GM20431 (cell line): ENCODE measurements around the gene RPSA.
"Not testable (repeated sequence)": the region's sequence is repeated elsewhere in the genome, so short reads cannot be mapped to it uniquely, and the experiment has no call there.

Experiments
- in situ Hi-C: fragments of 300-500 bp; cut with MseI, MboI; formaldehyde crosslinking; loops from one replicate; pipeline ENCODE4 v1.15.0; 2020; ENCODE audit warnings: low sequenced_read_pairs; ENCODE audit not compliant: unreplicated experiment

The RPSA gene

DNA sequence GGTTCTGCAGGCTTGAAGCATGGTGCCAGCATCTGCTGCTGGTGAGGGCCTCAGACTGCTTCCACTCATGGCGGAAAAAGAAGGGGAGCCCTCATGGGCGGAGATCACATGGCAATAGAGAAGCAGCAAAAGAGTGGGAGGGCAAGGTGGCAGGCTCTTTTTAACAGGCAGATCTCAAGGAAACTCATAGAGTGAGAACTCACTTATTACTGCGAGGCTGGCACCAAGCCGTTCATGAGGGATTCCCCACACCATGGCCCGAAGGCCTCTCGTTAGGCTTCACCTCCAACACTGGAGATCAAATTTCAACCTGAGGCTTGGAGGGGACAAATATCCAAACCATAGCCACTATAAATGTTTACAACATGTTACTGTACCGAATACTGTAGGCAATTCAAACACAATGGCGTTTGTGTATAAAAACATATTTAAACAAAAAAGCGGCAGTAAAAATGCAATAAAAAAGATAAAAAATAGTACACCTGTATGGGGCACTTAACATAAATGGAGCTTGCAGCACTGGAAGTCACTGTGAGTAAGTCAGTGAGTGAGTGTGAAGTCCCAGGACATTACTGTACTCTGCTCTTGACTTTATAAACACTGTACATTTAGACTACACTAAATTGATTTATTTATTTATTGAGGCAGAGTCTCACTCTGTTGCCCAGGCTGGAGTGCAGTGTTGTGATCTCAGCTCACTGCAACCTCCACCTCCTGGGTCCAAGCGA, 42.1 kb downstream of the RPSA start:
- in situ Hi-C loops, result no loop called here

DNA sequence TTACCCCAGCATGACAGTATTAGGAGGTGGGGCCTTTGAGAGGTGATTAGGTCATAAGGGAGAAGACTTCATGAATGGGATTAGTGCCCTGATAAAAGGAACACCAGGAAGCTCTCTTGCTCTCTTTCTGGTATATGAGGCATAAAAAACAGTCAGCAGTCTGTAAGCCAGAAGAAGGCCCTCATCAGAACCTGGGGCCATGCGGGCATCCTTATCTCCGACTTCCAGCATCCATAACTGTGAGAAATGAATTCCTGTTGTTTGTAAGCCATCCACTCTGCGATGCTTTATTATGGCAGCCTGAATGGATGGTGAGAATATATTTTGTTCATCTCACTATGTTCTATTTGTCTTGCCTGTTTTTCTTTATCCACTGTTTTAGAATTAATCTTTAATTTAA, 43.3 kb downstream of the RPSA start:
- in situ Hi-C loops, result no loop called here

DNA sequence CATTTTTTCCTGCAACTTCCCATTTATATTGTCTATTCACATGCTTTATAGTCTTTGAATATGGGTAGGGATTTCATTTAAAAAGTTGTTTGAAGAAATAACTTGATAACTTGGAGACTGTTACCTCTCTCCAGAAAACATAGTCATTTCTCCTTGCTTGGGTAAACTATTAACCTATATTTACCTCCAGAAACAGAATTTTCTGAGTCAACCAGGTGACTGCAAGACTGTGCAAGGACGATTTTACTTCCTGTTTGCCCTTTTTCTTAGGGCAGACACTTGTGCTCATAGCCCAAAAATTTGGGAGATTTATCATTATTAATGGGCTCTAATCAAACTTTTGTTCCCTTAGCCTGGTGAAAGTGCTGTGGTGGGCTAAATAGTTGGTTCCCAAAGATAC, 46.6 kb downstream of the RPSA start:
- in situ Hi-C loops, result no loop called here

DNA sequence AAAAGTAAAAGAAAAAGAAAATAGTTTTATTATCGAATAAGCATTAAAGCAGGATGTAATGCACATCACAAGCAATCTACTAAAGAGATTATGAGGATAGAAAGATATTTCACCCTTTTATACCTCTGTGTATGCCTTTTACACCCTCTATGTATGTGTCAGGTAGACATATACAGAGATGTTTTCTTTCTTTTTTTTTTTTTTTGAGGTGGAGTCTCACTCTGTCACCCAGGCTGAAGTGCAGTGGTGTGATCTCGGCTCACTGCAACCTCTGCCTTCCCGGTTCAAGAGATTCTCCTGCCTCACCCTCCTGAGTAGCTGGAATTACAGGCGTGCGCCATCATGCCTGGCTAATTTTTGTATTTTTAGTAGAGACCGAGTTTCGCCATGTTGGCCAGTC, 47.4 kb downstream of the RPSA start:
- in situ Hi-C loops, result not testable (repeated sequence)

DNA sequence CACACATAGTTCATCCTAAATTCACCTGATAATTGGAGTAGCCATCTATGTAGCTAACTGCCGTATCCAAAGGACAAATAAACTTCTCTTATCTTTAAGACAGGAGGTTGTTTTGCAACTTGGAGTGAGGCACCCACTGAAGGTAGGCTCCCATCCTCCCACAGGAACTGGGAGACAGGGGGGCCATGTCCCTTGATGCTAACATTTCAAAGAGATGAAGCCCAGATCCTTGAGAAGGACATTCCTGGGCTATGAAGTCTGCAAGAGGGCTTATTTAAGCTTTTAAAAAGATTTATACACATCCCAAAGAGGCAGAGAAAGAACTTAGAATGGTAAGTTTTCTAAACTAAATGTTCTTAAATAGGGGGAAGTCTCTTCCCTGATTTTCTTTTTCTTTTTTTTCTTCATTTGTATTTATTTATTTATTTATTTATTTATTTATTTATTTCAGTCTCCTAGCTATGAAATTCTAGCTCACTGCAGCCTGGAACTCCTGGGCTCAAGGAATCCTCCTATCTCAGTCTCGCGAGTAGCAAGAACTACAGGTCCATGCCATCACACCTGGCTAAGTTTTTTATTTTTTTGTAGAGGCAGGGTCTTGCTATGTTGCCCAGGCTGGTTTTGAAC, 48.2 kb downstream of the RPSA start:
- in situ Hi-C loops, result no loop called here

DNA sequence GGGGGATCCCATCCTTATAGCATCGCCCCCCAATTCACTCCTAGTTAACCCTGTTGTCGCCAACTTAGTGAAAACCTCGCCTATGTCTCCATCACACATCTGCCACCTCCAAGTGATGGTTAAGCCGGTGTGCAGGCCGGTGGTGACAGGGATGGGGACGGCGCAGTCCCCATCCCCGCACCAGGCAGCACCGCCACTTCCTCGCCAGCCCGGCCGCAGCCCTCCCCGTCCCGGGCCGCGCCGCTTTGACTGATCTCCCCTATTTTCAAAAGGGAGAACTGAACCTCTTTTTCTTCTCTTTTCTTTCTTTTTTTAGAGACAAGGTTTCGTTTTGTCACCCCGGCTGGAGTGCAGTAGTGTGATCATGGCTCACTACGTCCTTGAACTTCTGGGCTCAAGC, 49.6 kb downstream of the RPSA start:
- in situ Hi-C loops, result no loop called here

DNA sequence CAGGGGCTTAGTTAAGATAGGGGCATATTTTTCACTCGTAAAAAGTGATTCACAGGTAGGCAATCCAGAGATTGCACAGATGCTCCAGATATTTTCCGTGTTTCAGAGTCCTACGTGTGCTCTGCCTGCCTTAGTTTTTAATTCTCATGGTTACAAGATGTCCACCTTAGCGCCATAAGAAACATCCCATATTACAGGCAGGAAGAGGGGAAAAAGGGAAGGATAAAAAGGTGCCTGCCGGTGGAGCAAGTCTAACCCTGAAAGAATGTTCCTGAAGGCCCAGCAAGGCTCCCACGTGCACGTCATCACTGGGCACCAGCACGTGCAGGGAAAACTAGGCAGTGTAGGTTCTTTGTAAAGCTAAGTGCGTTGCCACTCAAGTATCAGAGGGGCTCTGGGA, 50.8 kb downstream of the RPSA start:
- in situ Hi-C loops, result no loop called here

DNA sequence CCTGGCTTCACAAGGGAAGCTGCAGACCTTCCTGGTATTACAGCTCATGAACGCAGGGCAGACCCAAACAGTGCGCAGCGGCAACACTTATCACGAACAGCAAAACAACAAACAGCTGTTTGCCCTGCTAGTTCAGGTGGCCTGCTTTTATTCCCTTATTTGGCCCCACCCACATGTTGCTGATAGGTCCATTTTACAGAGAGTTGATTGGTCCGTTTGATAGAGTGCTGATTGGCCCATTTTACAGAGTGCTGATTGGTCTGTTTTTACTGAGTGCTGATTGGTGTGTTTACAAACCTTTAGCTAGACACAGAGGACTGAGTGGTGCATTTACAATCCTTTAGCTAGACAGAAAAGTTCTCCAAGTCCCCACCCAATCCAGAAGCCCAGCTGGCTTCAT, 52.1 kb downstream of the RPSA start:
- in situ Hi-C loops, result not testable (repeated sequence)

DNA sequence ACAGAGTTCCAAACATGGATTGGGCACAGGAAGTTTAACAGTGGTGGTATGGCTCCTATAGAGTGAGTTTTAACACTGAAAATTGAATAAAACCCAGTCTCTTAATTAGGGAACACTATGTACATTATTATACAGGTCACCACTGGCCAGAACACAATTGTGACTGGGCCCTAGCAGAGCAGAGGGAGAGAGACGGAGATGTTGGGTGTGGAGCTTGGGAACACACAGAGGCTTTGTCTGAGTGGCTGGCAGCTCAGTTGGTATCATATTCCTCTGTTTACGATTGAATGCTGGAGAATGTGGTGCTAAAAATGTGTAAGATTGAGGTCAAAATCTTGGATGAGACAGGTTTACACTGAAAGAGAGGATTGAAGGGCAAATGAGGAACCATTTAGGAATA, 54.2 kb downstream of the RPSA start:
- in situ Hi-C loops, result no loop called here
